Uterus (tissue), 4 donors: ENCODE measurements around the gene CDC42EP3. TPM values are rescaled to one million over a fixed set of nuclear protein-coding genes. Genes with fewer than 3 reads are reported as not detected.

Source experiments
- DNase-seq, 2 donors: peaks; one replicate each; pipeline ENCODE4 v3.0.0-alpha.2; 2019 to 2020
- H3K27ac ChIP-seq, 2 donors: fragments of 200-600 bp; sonication (generic); 1 replicate in 1 of 2; 2 replicates in 1 of 2; pipeline ENCODE4 v1.5.1; 2016 to 2018
- H3K27me3 ChIP-seq, 2 donors: fragments of 200-600 bp; sonication (generic); one replicate each; pipeline ENCODE4 v1.5.1; 2018 to 2019; ENCODE audit warnings: control low read depth in 1 of 2
- H3K36me3 ChIP-seq, 2 donors: fragments of 200-600 bp; sonication (generic); one replicate each; pipeline ENCODE4 v1.5.1; 2019; ENCODE audit warnings: control low read depth in 1 of 2
- H3K4me1 ChIP-seq, 2 donors: fragments of 200-600 bp; sonication (generic); one replicate each; pipeline ENCODE4 v1.5.1; 2018 to 2019; ENCODE audit warnings: control low read depth in 1 of 2
- H3K4me3 ChIP-seq, 2 donors: fragments of 200-600 bp; sonication (generic); 1 replicate in 1 of 2; 2 replicates in 1 of 2; pipeline ENCODE4 v1.5.1; 2018 to 2019; ENCODE audit warnings: mild to moderate bottlenecking in 1 of 2
- H3K9me3 ChIP-seq, 2 donors: fragments of 200-600 bp; sonication (generic); one replicate each; pipeline ENCODE4 v1.5.1; 2019; ENCODE audit warnings: control low read depth in 1 of 2
- CTCF ChIP-seq, 4 experiments: fragments of 200-600 bp in 2 of 4; fragments of 450-650 bp in 2 of 4; sonication (generic) in 2 of 4; IDR thresholded peaks; one replicate each; pipeline ENCODE4 v1.5.1; 2016 to 2019; ENCODE audit warnings: antibody characterized with exemption in 4 of 4, mild to moderate bottlenecking in 2 of 4, moderate library complexity in 1 of 4
- POLR2A ChIP-seq, 2 donors: fragments of 450-650 bp; IDR thresholded peaks; one replicate each; pipeline ENCODE4 v1.6.1; 2016; ENCODE audit warnings: antibody characterized with exemption in 2 of 2, mild to moderate bottlenecking in 1 of 2, moderate library complexity in 1 of 2
- intact Hi-C: fragments of 100-400 bp; cut with DNase I; formaldehyde crosslinking; loops from one replicate; pipeline ENCODE4 v1.15.1; 2023; ENCODE audit warnings: low total_unique reads
- total RNA-seq, 4 donors: library from RNA; depleted of rRNA in 3 of 4; stranded (reverse); fragments of >200 nt in 3 of 4; gene quantifications; one replicate each; pipeline versions ENCODE4 v1.1.0 to v1.2.4, GENCODE V29; 2014 to 2023
- donor health status: DM: yes; HTN: yes; CAD: no.

Gene CDC42EP3
- total RNA-seq, 4 donors from 2014 or later = 24.7 to 93.0 (median 57.3) TPM

DNA sequence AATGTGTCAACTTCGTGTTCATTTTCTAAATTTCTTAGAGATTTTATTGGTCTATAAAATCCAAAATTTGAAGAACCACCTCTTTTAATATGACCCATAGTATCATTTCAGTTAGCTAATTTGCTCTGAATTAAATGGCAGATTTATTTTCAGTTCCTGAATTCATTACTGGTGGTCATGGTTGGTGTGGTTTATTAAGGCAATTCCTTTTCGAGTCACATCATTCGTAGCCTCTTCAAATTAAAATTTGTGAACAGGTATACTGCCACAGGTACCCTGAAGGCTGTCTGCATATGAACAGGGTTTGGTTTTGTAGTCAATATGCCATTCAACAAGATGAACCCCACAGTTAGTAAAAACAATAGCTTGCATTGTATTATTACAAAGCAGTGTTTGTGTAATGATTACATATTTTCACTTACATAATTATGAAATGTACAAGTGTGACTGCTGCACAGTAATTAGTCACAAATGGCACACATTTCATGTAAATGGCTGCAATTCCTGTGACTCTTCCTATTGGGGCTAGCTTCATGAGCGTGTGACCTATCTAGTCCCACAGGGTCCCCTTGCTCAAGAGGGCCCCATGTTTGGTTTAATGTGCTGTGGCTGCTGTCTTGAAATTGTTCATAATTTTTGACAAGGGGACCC, 48.9 kb downstream of the CDC42EP3 start:
- intact Hi-C loops = no loop called here
- Histone ChIP-seq H3K9me3 (no peaks in the 10 kb centered on the region), H3K4me3 (no peak overlapping the region), H3K36me3 (no peaks in the 10 kb centered on the region), H3K27ac (no peak overlapping the region), H3K27me3 (no peaks in the 10 kb centered on the region), H3K4me1 (no peaks in the 10 kb centered on the region)
- DNase-seq = no peak
- TF ChIP-seq POLR2A (IDR thresholded peaks at IDR 0.05) (no peak), CTCF (IDR thresholded peaks at IDR 0.05) (no peak)

- intact Hi-C loops = no loop called here
- DNase-seq = no peak
- Histone ChIP-seq H3K36me3 (no peaks in the 10 kb centered on the region), H3K4me1 (no peaks in the 10 kb centered on the region), H3K27me3 (no peaks in the 10 kb centered on the region), H3K27ac (no peak overlapping the region), H3K9me3 (no peaks in the 10 kb centered on the region), H3K4me3 (no peak overlapping the region)
- TF ChIP-seq CTCF (IDR thresholded peaks at IDR 0.05) = no peak
Measured at GRCh38 chr2:37621199-37621598, 50.2 kb downstream of the CDC42EP3 start.

DNA sequence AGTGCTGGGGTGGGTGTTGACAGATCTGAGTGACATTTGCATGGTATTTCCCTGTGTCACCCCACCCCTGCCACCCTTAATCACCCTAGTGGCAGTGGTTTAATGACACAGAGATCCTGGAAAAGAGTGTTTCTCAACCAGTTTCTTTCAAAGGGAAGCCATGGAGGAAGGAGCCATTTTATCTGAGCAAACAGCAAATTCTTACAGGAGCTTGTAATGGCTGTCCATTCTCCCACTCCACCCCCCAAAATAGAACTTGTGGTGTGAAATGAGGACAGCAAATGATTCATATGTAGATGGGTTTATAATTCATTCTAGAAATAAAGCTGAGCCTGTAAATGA, 51.5 kb downstream of the CDC42EP3 start:
- Histone ChIP-seq H3K27ac (no peak overlapping the region), H3K27me3 (no peaks in the 10 kb centered on the region), H3K36me3 (no peaks in the 10 kb centered on the region), H3K9me3 (no peaks in the 10 kb centered on the region), H3K4me3 (no peak overlapping the region), H3K4me1 (no peaks in the 10 kb centered on the region)
- intact Hi-C loops = no loop called here
- no peak for DNase-seq
- TF ChIP-seq POLR2A (IDR thresholded peaks at IDR 0.05) = no peak
- TF ChIP-seq CTCF (IDR thresholded peaks at IDR 0.05) = no peak

- no peak overlapping the region for H3K27ac ChIP-seq
- intact Hi-C loops = no loop called here
Measured at GRCh38 chr2:37619230-37619958, 52.0 kb downstream of the CDC42EP3 start.

More at GRCh38 chr2:37619230-37619958, 52.0 kb downstream of the CDC42EP3 start:
- Histone ChIP-seq H3K4me1 (no peaks in the 10 kb centered on the region), H3K36me3 (no peaks in the 10 kb centered on the region), H3K4me3 (no peak overlapping the region), H3K27me3 (no peaks in the 10 kb centered on the region), H3K9me3 (no peaks in the 10 kb centered on the region)
- TF ChIP-seq POLR2A (IDR thresholded peaks at IDR 0.05) (no peak), CTCF (IDR thresholded peaks at IDR 0.05) (no peak)
- no peak for DNase-seq
